Measurements from ENCODE around the gene CHMP4A. TPM values are rescaled to one million over a fixed set of nuclear protein-coding genes. Genes with fewer than 3 reads are reported as not detected.

CHMP4A gene
- polyA plus RNA-seq (ENCODE audit: insufficient read depth in 1 of 5, insufficient read length in 5 of 5, low replicate concordance in 1 of 5) = 10 to 100 TPM; 53.9 to 67.6 (median 62.3) TPM
- long read RNA-seq, donor 1, transcript CHMP4A-201 (6 exons, 1,393 nt) = major isoform, 14 of 20 reads
- long read RNA-seq, donor 1, partial matches to known transcripts = 0 of 20 reads
- long read RNA-seq, donor 1, other reads (novel, unspliced or antisense) = 0 of 20 reads
- long read RNA-seq, donor 2, transcript CHMP4A-201 (6 exons, 1,393 nt) = major isoform, 15 of 22 reads
- long read RNA-seq, donor 2, partial matches to known transcripts = 6 of 22 reads
- long read RNA-seq, donor 2, other reads (novel, unspliced or antisense) = 0 of 22 reads
- long read RNA-seq, donor 3, transcript CHMP4A-201 (6 exons, 1,393 nt) = major isoform, 18 of 20 reads
- long read RNA-seq, donor 3, partial matches to known transcripts = 0 of 20 reads
- long read RNA-seq, donor 3, other reads (novel, unspliced or antisense) = 0 of 20 reads
- long read RNA-seq, donor 4, transcript CHMP4A-201 (6 exons, 1,393 nt) = major isoform, 9 of 18 reads
- long read RNA-seq, donor 4, partial matches to known transcripts = 8 of 18 reads
- long read RNA-seq, donor 4, other reads (novel, unspliced or antisense) = 0 of 18 reads
- long read RNA-seq, donor 5, transcript CHMP4A-201 (6 exons, 1,393 nt) = major isoform, 19 of 21 reads
- long read RNA-seq, donor 5, partial matches to known transcripts = 0 of 21 reads
- long read RNA-seq, donor 5, other reads (novel, unspliced or antisense) = 0 of 21 reads
- long read RNA-seq, donor 6, transcript CHMP4A-201 (6 exons, 1,393 nt) = major isoform, 22 of 24 reads
- long read RNA-seq, donor 6, partial matches to known transcripts = 0 of 24 reads
- long read RNA-seq, donor 6, other reads (novel, unspliced or antisense) = 0 of 24 reads
- long read RNA-seq, donor 7, transcript CHMP4A-201 (6 exons, 1,393 nt) = major isoform, 22 of 26 reads
- long read RNA-seq, donor 7, partial matches to known transcripts = 0 of 26 reads
- long read RNA-seq, donor 7, other reads (novel, unspliced or antisense) = 0 of 26 reads
- long read RNA-seq, donor 8, transcript CHMP4A-201 (6 exons, 1,393 nt) = major isoform, 7 of 10 reads
- long read RNA-seq, donor 8, partial matches to known transcripts = 0 of 10 reads
- long read RNA-seq, donor 8, other reads (novel, unspliced or antisense) = 0 of 10 reads

GRCh38 chr14:24212924-24213865, at the start of gene CHMP4A:
Gene CHMP4A (minus strand): TSS chr14:24213488. CDS start chr14:24213439, 49 bp downstream.
- DNase-seq = peak; percentile 95 to 96

GRCh38 chr14:24261969-24262327, 48.7 kb upstream of the CHMP4A start:
- DNase-seq = no peak

- DNase-seq = no peak
These were observed 48.1 kb upstream of the CHMP4A start for GRCh38 chr14:24261256-24261968.

- no peak for DNase-seq
These were observed 47.5 kb upstream of the CHMP4A start for GRCh38 chr14:24260780-24261157.

- no peak for DNase-seq
These were observed 46.9 kb upstream of the CHMP4A start for GRCh38 chr14:24260026-24260779.

GRCh38 chr14:24259282-24260025, 46.2 kb upstream of the CHMP4A start:
- DNase-seq = peak in 1 of 2 donors; percentile 35

- DNase-seq = no peak
These were observed 45.4 kb upstream of the CHMP4A start for GRCh38 chr14:24258548-24259265.

GRCh38 chr14:24258119-24258518, 44.8 kb upstream of the CHMP4A start:
- DNase-seq = no peak

GRCh38 chr14:24256960-24257359, 43.7 kb upstream of the CHMP4A start:
- DNase-seq = no peak

- DNase-seq = no peak
These were observed 42.8 kb upstream of the CHMP4A start for GRCh38 chr14:24255931-24256711.

GRCh38 chr14:24255438-24255837, 42.1 kb upstream of the CHMP4A start:
- no peak for DNase-seq

- no peak for DNase-seq
These were observed 41.5 kb upstream of the CHMP4A start for GRCh38 chr14:24254630-24255392.

- DNase-seq = no peak
These were observed 40.6 kb upstream of the CHMP4A start for GRCh38 chr14:24253936-24254335.

- DNase-seq = no peak
These were observed 39.2 kb upstream of the CHMP4A start for GRCh38 chr14:24252289-24253124.

GRCh38 chr14:24251880-24252288, 38.6 kb upstream of the CHMP4A start:
- DNase-seq = no peak

Measured in right lung (tissue), 10 donors.